ENCODE measurements around the gene CNOT3.

Gene CNOT3

GRCh38 chr19:54196536-54196935, 59.0 kb downstream of the CNOT3 start:
- Histone ChIP-seq H3K27ac (ENCODE audit: low read depth, low read length) (no peak overlapping the region), H3K27me3 (ENCODE audit: insufficient read depth, low read length) (no peaks in the 10 kb centered on the region), H3K4me1 (ENCODE audit: control insufficient read depth, insufficient read depth, low read length, unreplicated experiment) (peaks cover 8% of the 10 kb centered on the region), H2AFZ (ENCODE audit: low read length, unreplicated experiment) (no peak overlapping the region), H3K79me2 (ENCODE audit: control insufficient read depth, insufficient read depth, low read length, unreplicated experiment) (peaks cover 24% of the 10 kb centered on the region), H3K36me3 (ENCODE audit: insufficient read depth, low read length) (peaks cover 4% of the 10 kb centered on the region), H3K4me3 (ENCODE audit: low read depth, low read length) (no peak overlapping the region)

GRCh38 chr19:54197121-54197520, 59.6 kb downstream of the CNOT3 start:
- Histone ChIP-seq H3K27me3 (ENCODE audit: insufficient read depth, low read length) (no peaks in the 10 kb centered on the region), H3K4me3 (ENCODE audit: low read depth, low read length) (no peak overlapping the region), H3K27ac (ENCODE audit: low read depth, low read length) (no peak overlapping the region), H3K36me3 (ENCODE audit: insufficient read depth, low read length) (peaks cover 10% of the 10 kb centered on the region), H3K79me2 (ENCODE audit: control insufficient read depth, insufficient read depth, low read length, unreplicated experiment) (peaks cover 24% of the 10 kb centered on the region), H3K4me1 (ENCODE audit: control insufficient read depth, insufficient read depth, low read length, unreplicated experiment) (peaks cover 11% of the 10 kb centered on the region), H2AFZ (ENCODE audit: low read length, unreplicated experiment) (no peak overlapping the region)

- Histone ChIP-seq H2AFZ (ENCODE audit: low read length, unreplicated experiment) (no peak overlapping the region), H3K79me2 (ENCODE audit: control insufficient read depth, insufficient read depth, low read length, unreplicated experiment) (peaks cover 34% of the 10 kb centered on the region), H3K4me1 (ENCODE audit: control insufficient read depth, insufficient read depth, low read length, unreplicated experiment) (peaks cover 22% of the 10 kb centered on the region), H3K27me3 (ENCODE audit: insufficient read depth, low read length) (no peaks in the 10 kb centered on the region), H3K27ac (ENCODE audit: low read depth, low read length) (no peak overlapping the region), H3K4me3 (ENCODE audit: low read depth, low read length) (no peak overlapping the region), H3K36me3 (ENCODE audit: insufficient read depth, low read length) (peaks cover 23% of the 10 kb centered on the region)
Observed at GRCh38 chr19:54199401-54199800, 61.8 kb downstream of the CNOT3 start.

GRCh38 chr19:54201172-54201701, 63.7 kb downstream of the CNOT3 start:
- no peak overlapping the region for H2AFZ ChIP-seq (ENCODE audit: low read length, unreplicated experiment)
- peak overlapping the region; percentile 89 for H3K27ac ChIP-seq (ENCODE audit: low read depth, low read length)
- peaks cover 52% of the 10 kb centered on the region for H3K79me2 ChIP-seq (ENCODE audit: control insufficient read depth, insufficient read depth, low read length, unreplicated experiment)
- peaks cover 31% of the 10 kb centered on the region for H3K4me1 ChIP-seq (ENCODE audit: control insufficient read depth, insufficient read depth, low read length, unreplicated experiment)
- H3K4me3 ChIP-seq (ENCODE audit: low read depth, low read length), result peak overlapping the region; percentile 93
- H3K27me3 ChIP-seq (ENCODE audit: insufficient read depth, low read length), result no peaks in the 10 kb centered on the region
- H3K36me3 ChIP-seq (ENCODE audit: insufficient read depth, low read length), result peaks cover 35% of the 10 kb centered on the region

- peak overlapping the region; percentile 93 for H3K4me3 ChIP-seq (ENCODE audit: low read depth, low read length)
- H3K79me2 ChIP-seq (ENCODE audit: control insufficient read depth, insufficient read depth, low read length, unreplicated experiment), result peaks cover 60% of the 10 kb centered on the region
- peaks cover 35% of the 10 kb centered on the region for H3K36me3 ChIP-seq (ENCODE audit: insufficient read depth, low read length)
- no peaks in the 10 kb centered on the region for H3K27me3 ChIP-seq (ENCODE audit: insufficient read depth, low read length)
- H2AFZ ChIP-seq (ENCODE audit: low read length, unreplicated experiment), result no peak overlapping the region
- peaks cover 31% of the 10 kb centered on the region for H3K4me1 ChIP-seq (ENCODE audit: control insufficient read depth, insufficient read depth, low read length, unreplicated experiment)
- 0 out of 2 replicates have a peak overlapping the region, but pooled peaks have one; percentile 89 for H3K27ac ChIP-seq (ENCODE audit: low read depth, low read length)
Observed at GRCh38 chr19:54201980-54202379, 64.4 kb downstream of the CNOT3 start.

GRCh38 chr19:54203151-54203611, 65.6 kb downstream of the CNOT3 start:
- peaks cover 37% of the 10 kb centered on the region for H3K4me1 ChIP-seq (ENCODE audit: control insufficient read depth, insufficient read depth, low read length, unreplicated experiment)
- no peak overlapping the region for H3K27ac ChIP-seq (ENCODE audit: low read depth, low read length)
- H3K36me3 ChIP-seq (ENCODE audit: insufficient read depth, low read length), result peaks cover 39% of the 10 kb centered on the region
- peaks cover 62% of the 10 kb centered on the region for H3K79me2 ChIP-seq (ENCODE audit: control insufficient read depth, insufficient read depth, low read length, unreplicated experiment)
- no peak overlapping the region for H2AFZ ChIP-seq (ENCODE audit: low read length, unreplicated experiment)
- H3K27me3 ChIP-seq (ENCODE audit: insufficient read depth, low read length), result no peaks in the 10 kb centered on the region
- H3K4me3 ChIP-seq (ENCODE audit: low read depth, low read length), result peak overlapping the region; percentile 93

- Histone ChIP-seq H3K27me3 (ENCODE audit: insufficient read depth, low read length) (no peaks in the 10 kb centered on the region), H3K36me3 (ENCODE audit: insufficient read depth, low read length) (peaks cover 39% of the 10 kb centered on the region), H2AFZ (ENCODE audit: low read length, unreplicated experiment) (no peak overlapping the region), H3K4me1 (ENCODE audit: control insufficient read depth, insufficient read depth, low read length, unreplicated experiment) (peaks cover 53% of the 10 kb centered on the region), H3K27ac (ENCODE audit: low read depth, low read length) (no peak overlapping the region), H3K4me3 (ENCODE audit: low read depth, low read length) (no peak overlapping the region), H3K79me2 (ENCODE audit: control insufficient read depth, insufficient read depth, low read length, unreplicated experiment) (peaks cover 62% of the 10 kb centered on the region)
Observed at GRCh38 chr19:54204767-54205468, 67.4 kb downstream of the CNOT3 start.

Measured in ACC112 (cell line).